IMR-90 (cell line): ENCODE data around the gene KANSL3.

ENCODE experiments used
- BHLHE40 ChIP-seq: fragments of 150-350 bp; IDR thresholded peaks from 2 replicates; pipeline ENCODE4 v1.6.1; 2016; ENCODE audit warnings: mild to moderate bottlenecking, low read depth, low read length
- CEBPB ChIP-seq: IDR thresholded peaks from 2 replicates; pipeline ENCODE4 v1.6.1; 2012; ENCODE audit warnings: low read depth, low read length, improper control_type of control experiment
- CHD1 ChIP-seq: IDR thresholded peaks from 2 replicates; pipeline ENCODE4 v1.6.1; 2012; ENCODE audit warnings: low read depth, low read length, improper control_type of control experiment
- CTCF ChIP-seq: conservative IDR thresholded peaks from 2 replicates; pipeline ENCODE4 v1.5.1; 2012; ENCODE audit warnings: mild to moderate bottlenecking, low read depth, low read length, improper control_type of control experiment
- MAFK ChIP-seq: IDR thresholded peaks from 2 replicates; pipeline ENCODE4 v1.6.1; 2012; ENCODE audit warnings: low read depth, low read length, improper control_type of control experiment
- MXI1 ChIP-seq: IDR thresholded peaks from 2 replicates; pipeline ENCODE4 v1.6.1; 2012; ENCODE audit warnings: low read depth, mild to moderate bottlenecking, low read length, moderate library complexity, borderline replicate concordance
- NFE2L2 ChIP-seq: fragments of 150-350 bp; IDR thresholded peaks from 2 replicates; pipeline ENCODE4 v1.6.1; 2016; ENCODE audit warnings: low read depth, mild to moderate bottlenecking, low read length
- POLR2A ChIP-seq: IDR thresholded peaks from 2 replicates; pipeline ENCODE4 v1.6.1; 2012; ENCODE audit warnings: mild to moderate bottlenecking, low read depth, low read length
- RAD21 ChIP-seq: IDR thresholded peaks from 2 replicates; pipeline ENCODE4 v1.6.1; 2012; ENCODE audit warnings: low read length, improper control_type of control experiment
- RCOR1 ChIP-seq: IDR thresholded peaks from 2 replicates; pipeline ENCODE4 v1.6.1; 2012; ENCODE audit warnings: mild to moderate bottlenecking, low read length, improper control_type of control experiment; ENCODE audit not compliant: insufficient replicate concordance
- RFX5 ChIP-seq: IDR thresholded peaks from 2 replicates; pipeline ENCODE4 v1.8.0; 2012; ENCODE audit warnings: low read depth, mild to moderate bottlenecking, low read length, moderate library complexity
- SMC3 ChIP-seq: fragments of 150-350 bp; IDR thresholded peaks from 2 replicates; pipeline ENCODE4 v1.6.1; 2016; ENCODE audit warnings: low read depth, mild to moderate bottlenecking, antibody characterized with exemption, low read length, moderate library complexity
- USF2 ChIP-seq: fragments of 150-350 bp; IDR thresholded peaks from 2 replicates; pipeline ENCODE4 v1.6.1; 2017; ENCODE audit warnings: mild to moderate bottlenecking, antibody characterized with exemption, low read length, low read depth

GRCh38 chr2:96656540-96656939 is 18.4 kb upstream of the KANSL3 start:
- TF ChIP-seq CTCF (no peak), USF2 (no peak), RCOR1 (no peak), CHD1 (no peak), NFE2L2 (no peak), POLR2A (no peak), MXI1 (no peak), CEBPB (no peak), RAD21 (no peak), RFX5 (no peak), BHLHE40 (no peak), SMC3 (no peak), MAFK (no peak)
